Neuronal stem cell (in vitro differentiated cells): ENCODE results near the gene EIF2B1.

Source experiments
- DNase-seq: peaks from one replicate; pipeline ENCODE4 v3.0.0-alpha.2; 2013; ENCODE audit warnings: low spot score
- H2AFZ ChIP-seq: one replicate; pipeline ENCODE4 v1.6.1; 2013; ENCODE audit warnings: mild to moderate bottlenecking, low read length, inconsistent platforms
- H2AK5ac ChIP-seq: 2 replicates; pipeline ENCODE4 v1.6.1; 2013; ENCODE audit warnings: low read depth, mild to moderate bottlenecking, inconsistent platforms, low read length, moderate library complexity, mixed read lengths
- H2BK120ac ChIP-seq: 2 replicates; pipeline ENCODE4 v1.6.1; 2013; ENCODE audit warnings: low read depth, mild to moderate bottlenecking, inconsistent platforms, low read length, moderate library complexity, mixed read lengths
- H2BK12ac ChIP-seq: one replicate; pipeline ENCODE4 v1.6.1; 2013; ENCODE audit warnings: low read length, inconsistent platforms
- H2BK15ac ChIP-seq: 2 replicates; pipeline ENCODE4 v1.6.1; 2013; ENCODE audit warnings: mild to moderate bottlenecking, low read length, inconsistent platforms, mixed read lengths
- H2BK5ac ChIP-seq: one replicate; pipeline ENCODE4 v1.6.1; 2013; ENCODE audit warnings: inconsistent platforms, mild to moderate bottlenecking, low read length, moderate library complexity
- H3K14ac ChIP-seq: one replicate; pipeline ENCODE4 v1.6.1; 2013; ENCODE audit warnings: low read length, inconsistent platforms
- H3K18ac ChIP-seq: 2 replicates; pipeline ENCODE4 v1.6.1; 2013; ENCODE audit warnings: low read length, inconsistent platforms
- H3K23ac ChIP-seq: 2 replicates; pipeline ENCODE4 v1.6.1; 2013; ENCODE audit warnings: low read depth, mild to moderate bottlenecking, mixed read lengths, low read length, inconsistent platforms; ENCODE audit not compliant: poor library complexity
- H3K27ac ChIP-seq: replicated peaks from 3 replicates; pipeline ENCODE4 v1.5.1; 2013; ENCODE audit warnings: low read length, inconsistent platforms
- H3K27me3 ChIP-seq, 3 experiments: 2 replicates each; pipeline ENCODE4 v1.6.1; 2013; ENCODE audit warnings: low read length in 3 of 3, mild to moderate bottlenecking in 2 of 3, inconsistent platforms in 1 of 3, low read depth in 1 of 3, mixed read lengths in 1 of 3, moderate library complexity in 1 of 3; ENCODE audit not compliant: control insufficient read depth in 3 of 3, insufficient read depth in 3 of 3
- H3K36me3 ChIP-seq, 2 donors: replicated peaks in 1 of 2; 2 replicates each; pipeline ENCODE4 v1.6.1; 2013; ENCODE audit warnings: low read length in 2 of 2; ENCODE audit not compliant: control insufficient read depth in 2 of 2, insufficient read depth in 2 of 2
- H3K4ac ChIP-seq: 2 replicates; pipeline ENCODE4 v1.6.1; 2013; ENCODE audit warnings: inconsistent platforms, mild to moderate bottlenecking, low read length, moderate library complexity
- H3K4me1 ChIP-seq, 2 donors: 1 replicate in 1 of 2; 2 replicates in 1 of 2; pipeline ENCODE4 v1.6.1; 2013; ENCODE audit warnings: low read length in 2 of 2, low read depth in 1 of 2; ENCODE audit not compliant: control insufficient read depth in 2 of 2, insufficient read depth in 1 of 2
- H3K4me2 ChIP-seq: one replicate; pipeline ENCODE4 v1.6.1; 2013; ENCODE audit warnings: mild to moderate bottlenecking, low read length, inconsistent platforms; ENCODE audit not compliant: insufficient read depth, poor library complexity, severe bottlenecking
- H3K4me3 ChIP-seq, 2 donors: 2 replicates each; pipeline ENCODE4 v1.5.1; 2013; ENCODE audit warnings: low read length in 2 of 2, mild to moderate bottlenecking in 2 of 2, inconsistent platforms in 1 of 2, moderate library complexity in 1 of 2
- H3K79me1 ChIP-seq: one replicate; pipeline ENCODE4 v1.6.1; 2013; ENCODE audit warnings: low read depth, mild to moderate bottlenecking, inconsistent platforms, low read length, moderate library complexity
- H3K9ac ChIP-seq: one replicate; pipeline ENCODE4 v1.6.1; 2013; ENCODE audit warnings: mild to moderate bottlenecking, low read depth, low read length, inconsistent platforms; ENCODE audit not compliant: poor library complexity
- H3K9me3 ChIP-seq, 2 donors: replicated peaks in 1 of 2; 2 replicates each; pipeline versions ENCODE3 to v1.6.1; 2013; ENCODE audit warnings: low read length in 2 of 2, mild to moderate bottlenecking in 2 of 2, inconsistent platforms in 1 of 2, low read depth in 1 of 2, mixed read lengths in 1 of 2, moderate library complexity in 1 of 2; ENCODE audit not compliant: control insufficient read depth in 2 of 2, insufficient read depth in 1 of 2
- H4K8ac ChIP-seq: one replicate; pipeline ENCODE4 v1.6.1; 2013; ENCODE audit warnings: low read depth, mild to moderate bottlenecking, inconsistent platforms, low read length, moderate library complexity
- H4K91ac ChIP-seq: one replicate; pipeline ENCODE4 v1.6.1; 2013; ENCODE audit warnings: low read length, low read depth, mild to moderate bottlenecking, inconsistent platforms; ENCODE audit not compliant: poor library complexity
- WGBS, 2 donors: extraction: QIAGEN DNeasy Blood & Tissue Kit; methylation state at CpG; one replicate each; pipeline ENCODE4 v1.1.7; 2013; ENCODE audit warnings: missing lambda C conversion rate in 2 of 2, mixed read lengths in 1 of 2; ENCODE audit not compliant: insufficient read length in 2 of 2, insufficient replicate concordance in 1 of 2; ENCODE audit errors: extremely low coverage in 2 of 2; 5-methylcytosine and 5-hydroxymethylcytosine counted together

EIF2B1 gene

GRCh38 chr12:123654129-123654701 is 20.7 kb upstream of the EIF2B1 start:
- H3K4me2 ChIP-seq, result no peak overlapping the region
- H3K27ac ChIP-seq, result no peak overlapping the region
- peaks cover 21 to 92% of the 10 kb centered on the region in 2 donors for H3K36me3 ChIP-seq
- no peak overlapping the region for H2BK15ac ChIP-seq
- H3K14ac ChIP-seq, result no peak overlapping the region
- peaks cover 0 to 2% of the 10 kb centered on the region in 2 donors for H3K9me3 ChIP-seq
- H3K18ac ChIP-seq, result no peak overlapping the region
- H2AFZ ChIP-seq, result no peak overlapping the region
- H3K23ac ChIP-seq, result no peak overlapping the region
- H3K27me3 ChIP-seq, result no peaks in the 10 kb centered on the region
- no peak overlapping the region for H2AK5ac ChIP-seq
- no peak for DNase-seq
- H2BK120ac ChIP-seq, result no peak overlapping the region
- no peak overlapping the region for H3K9ac ChIP-seq
- no peaks in the 10 kb centered on the region for H3K79me1 ChIP-seq
- WGBS, 2 donors, result 100% methylated on average over 3 to 4 of the region's 4 CpGs
- no peak overlapping the region for H3K4me3 ChIP-seq
- H4K91ac ChIP-seq, result no peak overlapping the region
- H3K4me1 ChIP-seq, result no peaks in the 10 kb centered on the region
- H4K8ac ChIP-seq, result no peak overlapping the region
- H2BK12ac ChIP-seq, result no peak overlapping the region
- no peak overlapping the region for H2BK5ac ChIP-seq
- H3K4ac ChIP-seq, result no peak overlapping the region

GRCh38 chr12:123648401-123648800 is 14.9 kb upstream of the EIF2B1 start:
- Histone ChIP-seq H3K27ac (no peak overlapping the region), H2AFZ (no peak overlapping the region), H2AK5ac (no peak overlapping the region), H3K18ac (no peak overlapping the region), H3K36me3 (peaks cover 23 to 91% of the 10 kb centered on the region in 2 donors), H2BK120ac (no peak overlapping the region), H3K4me2 (no peak overlapping the region), H2BK5ac (no peak overlapping the region), H2BK12ac (no peak overlapping the region), H3K79me1 (no peaks in the 10 kb centered on the region), H2BK15ac (no peak overlapping the region), H3K4me3 (no peak overlapping the region), H3K27me3 (no peaks in the 10 kb centered on the region), H4K8ac (no peak overlapping the region), H3K4ac (no peak overlapping the region), H3K23ac (no peak overlapping the region), H3K14ac (no peak overlapping the region), H3K9ac (no peak overlapping the region), H3K4me1 (no peaks in the 10 kb centered on the region), H3K9me3 (no peaks in the 10 kb centered on the region), H4K91ac (no peak overlapping the region)
- WGBS, 2 donors, result no CpG with 5 or more reads among the region's 5 CpGs
- DNase-seq, result no peak

- Histone ChIP-seq H2AFZ (no peak overlapping the region), H3K4ac (no peak overlapping the region), H3K18ac (no peak overlapping the region), H3K27ac (no peak overlapping the region), H3K79me1 (no peaks in the 10 kb centered on the region), H3K27me3 (no peaks in the 10 kb centered on the region), H4K8ac (no peak overlapping the region), H2BK120ac (no peak overlapping the region), H3K4me3 (no peak overlapping the region), H2BK15ac (no peak overlapping the region), H3K9ac (no peak overlapping the region), H2BK5ac (no peak overlapping the region), H3K23ac (no peak overlapping the region), H2BK12ac (no peak overlapping the region), H3K9me3 (no peaks in the 10 kb centered on the region), H3K4me1 (no peaks in the 10 kb centered on the region), H3K4me2 (no peak overlapping the region), H3K14ac (no peak overlapping the region), H2AK5ac (no peak overlapping the region), H4K91ac (no peak overlapping the region), H3K36me3 (peaks cover 20 to 86% of the 10 kb centered on the region in 2 donors)
- no CpG with 5 or more reads among the region's 5 CpGs for WGBS, 2 donors
- DNase-seq, result no peak
Observed at GRCh38 chr12:123645878-123646277, 12.4 kb upstream of the EIF2B1 start.

- Histone ChIP-seq H3K23ac (no peak overlapping the region), H3K9ac (no peak overlapping the region), H3K4ac (no peak overlapping the region), H4K8ac (no peak overlapping the region), H2BK120ac (no peak overlapping the region), H4K91ac (no peak overlapping the region), H3K9me3 (no peaks in the 10 kb centered on the region), H3K18ac (no peak overlapping the region), H3K4me1 (no peaks in the 10 kb centered on the region), H2BK12ac (no peak overlapping the region), H3K36me3 (peaks cover 20 to 86% of the 10 kb centered on the region in 2 donors), H3K4me3 (no peak overlapping the region), H3K27me3 (no peaks in the 10 kb centered on the region), H2AK5ac (no peak overlapping the region), H3K4me2 (no peak overlapping the region), H2BK15ac (no peak overlapping the region), H2BK5ac (no peak overlapping the region), H3K14ac (no peak overlapping the region), H3K79me1 (no peaks in the 10 kb centered on the region), H2AFZ (no peak overlapping the region), H3K27ac (no peak overlapping the region)
- no peak for DNase-seq
- no CpG with 5 or more reads among the region's 3 CpGs for whole genome bisulfite sequencing, 2 donors
Observed at GRCh38 chr12:123645380-123645779, 11.9 kb upstream of the EIF2B1 start.
